Measurements from ENCODE around the gene VIT.
"Not testable (repeated sequence)": the region's sequence is repeated elsewhere in the genome, so short reads cannot be mapped to it uniquely, and the experiment has no call there.

VIT gene

GRCh38 chr2:36678856-36679255, 17.7 kb upstream of the VIT start:
- no peak for DNase-seq

GRCh38 chr2:36680012-36680411, 16.5 kb upstream of the VIT start:
- DNase-seq, result no peak

- DNase-seq, result no peak
These were observed 13.9 kb upstream of the VIT start for GRCh38 chr2:36682562-36682961.

GRCh38 chr2:36683002-36683401, 13.5 kb upstream of the VIT start:
- DNase-seq, result no peak

GRCh38 chr2:36688291-36688690, 8.2 kb upstream of the VIT start:
- not testable (repeated sequence) for DNase-seq

GRCh38 chr2:36689013-36689412, 7.5 kb upstream of the VIT start:
- not testable (repeated sequence) for DNase-seq

- DNase-seq, result no peak
These were observed 4.4 kb upstream of the VIT start for GRCh38 chr2:36692121-36692520.

GRCh38 chr2:36693825-36694224, 2.7 kb upstream of the VIT start:
- DNase-seq, result no peak

GRCh38 chr2:36695746-36696415, 626 bp upstream of the VIT start:
- no peak for DNase-seq

- DNase-seq, result no peak
These were observed 1.0 kb downstream of the VIT start for GRCh38 chr2:36697424-36698066.

- DNase-seq, result no peak
These were observed 2.5 kb downstream of the VIT start for GRCh38 chr2:36698993-36699392.

- DNase-seq, result no peak
These were observed 3.8 kb downstream of the VIT start for GRCh38 chr2:36700311-36700710.

- no peak for DNase-seq
These were observed 4.9 kb downstream of the VIT start for GRCh38 chr2:36701391-36701795.

- DNase-seq, result no peak
These were observed 5.4 kb downstream of the VIT start for GRCh38 chr2:36701918-36702317.

GRCh38 chr2:36702781-36703180, 6.3 kb downstream of the VIT start:
- DNase-seq, result no peak

GRCh38 chr2:36704475-36705150, 8.1 kb downstream of the VIT start:
- DNase-seq, result no peak

- no peak for DNase-seq
These were observed 9.0 kb downstream of the VIT start for GRCh38 chr2:36705326-36706020.

GRCh38 chr2:36706021-36706876, 9.7 kb downstream of the VIT start:
- DNase-seq, result no peak

- no peak for DNase-seq
These were observed 10.5 kb downstream of the VIT start for GRCh38 chr2:36707050-36707449.

- DNase-seq, result no peak
These were observed 11.7 kb downstream of the VIT start for GRCh38 chr2:36708041-36708741.

GRCh38 chr2:36710858-36711515, 14.5 kb downstream of the VIT start:
- no peak for DNase-seq

Measured in stimulated activated CD4-positive, alpha-beta T cell treated with anti-CD3 and anti-CD28 coated beads, Interleukin-1b, Interleukin-23, amount 100 ng/mL, for 48 hours (primary cell).